ENCODE measurements around the gene CRTC3. TPM values are rescaled to one million over a fixed set of nuclear protein-coding genes. Genes with fewer than 3 reads are reported as not detected.
"Not testable (repeated sequence)": the region's sequence is repeated elsewhere in the genome, so short reads cannot be mapped to it uniquely, and the experiment has no call there.

The CRTC3 gene
- total RNA-seq, 1 donor from 2014 or later, result 45.7 TPM

DNA sequence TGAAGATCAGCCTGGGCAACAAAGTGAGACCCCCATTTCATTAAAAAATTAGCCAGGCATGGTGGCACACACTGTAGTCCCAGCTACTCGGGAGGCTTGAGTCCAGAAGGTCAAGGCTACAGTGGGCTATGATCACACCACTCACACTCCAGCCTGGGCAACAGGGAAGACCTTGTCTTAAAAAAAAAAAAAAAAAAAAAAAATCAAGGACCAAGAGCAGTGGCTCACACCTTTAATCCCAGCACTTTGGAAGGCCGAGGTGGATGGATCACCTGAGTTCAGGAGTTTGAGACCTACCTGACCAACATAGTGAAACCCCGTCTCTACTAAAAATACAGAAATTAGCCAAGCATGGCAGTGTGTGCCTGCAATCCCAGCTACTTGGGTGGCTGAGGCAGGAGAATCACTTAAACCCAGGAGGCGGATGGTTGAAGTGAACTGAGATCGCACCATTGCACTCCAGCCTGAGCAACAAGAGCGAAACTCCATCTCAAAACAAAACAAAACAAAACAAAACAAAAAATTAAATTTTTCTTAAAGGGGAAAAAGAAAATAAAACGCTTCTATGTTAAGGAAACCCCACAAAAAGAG, 138.1 kb downstream of the CRTC3 start:
- DNase-seq (ENCODE audit: low spot score), result not testable (repeated sequence)

GRCh38 chr15:90670631-90671030, 140.9 kb downstream of the CRTC3 start:
- DNase-seq (ENCODE audit: low spot score), result not testable (repeated sequence)

DNA sequence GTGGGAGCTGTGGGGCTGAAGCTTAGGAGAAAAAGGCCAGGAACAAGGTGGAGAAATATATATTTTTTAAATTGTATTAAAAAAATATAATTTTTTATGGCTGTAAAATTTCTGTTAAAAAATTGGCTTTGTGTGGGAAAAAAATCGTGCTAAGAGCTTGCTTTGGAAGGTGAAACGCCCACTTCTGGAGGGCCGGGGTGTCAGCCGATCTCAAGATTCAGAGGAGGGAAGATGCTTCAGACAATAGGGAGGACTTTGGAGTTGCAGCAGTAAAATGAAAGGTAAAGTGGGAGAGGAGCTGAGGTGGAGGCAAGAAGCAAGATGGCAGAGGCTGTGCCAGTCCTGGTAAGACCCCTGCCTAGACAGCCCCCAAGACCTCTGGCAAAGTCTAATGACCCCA, 141.5 kb downstream of the CRTC3 start:
- no peak for DNase-seq (ENCODE audit: low spot score)

DNA sequence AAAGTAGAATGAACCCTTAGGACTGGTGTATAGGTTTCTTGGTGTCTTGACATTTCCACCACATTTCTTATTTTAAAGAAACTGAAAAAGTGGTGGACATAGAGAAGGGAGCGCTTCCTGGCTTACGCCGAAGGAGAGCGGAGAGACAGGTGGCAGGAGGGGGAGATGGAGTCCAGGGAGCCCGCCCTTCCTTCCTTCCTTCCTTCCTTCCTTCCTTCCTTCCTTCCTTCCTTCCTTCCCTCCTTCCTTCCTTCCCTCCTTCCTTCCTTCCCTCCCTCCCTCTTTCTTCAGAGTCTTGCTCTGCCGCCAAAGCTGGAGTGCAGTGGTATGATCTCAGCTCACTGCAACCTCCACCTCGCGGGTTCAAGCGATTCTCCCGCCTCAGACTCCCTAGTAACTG, 143.6 kb downstream of the CRTC3 start:
- not testable (repeated sequence) for DNase-seq (ENCODE audit: low spot score)

DNA sequence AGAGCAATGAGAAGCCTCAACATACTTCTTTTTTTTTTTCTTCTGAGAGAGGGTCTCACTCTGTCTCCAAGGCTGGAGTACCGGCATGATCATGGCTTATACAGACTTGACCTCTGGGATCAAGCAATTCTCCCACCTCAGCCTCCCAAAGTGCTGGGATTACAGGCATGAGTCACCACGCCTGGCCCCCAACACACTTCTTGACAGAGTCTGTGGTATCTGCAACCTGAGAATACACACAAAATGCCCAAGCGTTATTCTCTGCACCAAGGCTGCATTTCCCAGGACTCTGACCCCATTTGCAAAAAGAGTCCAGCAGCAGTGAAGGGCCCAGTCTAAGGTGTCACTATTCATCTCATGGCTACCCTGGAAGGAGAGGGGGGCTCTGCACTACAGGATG, 144.8 kb downstream of the CRTC3 start:
- DNase-seq (ENCODE audit: low spot score), result peak; percentile 5

- DNase-seq (ENCODE audit: low spot score), result no peak
Observed at GRCh38 chr15:90675464-90675863, 145.7 kb downstream of the CRTC3 start.

- DNase-seq (ENCODE audit: low spot score), result no peak
Observed at GRCh38 chr15:90677807-90678790, 148.4 kb downstream of the CRTC3 start.

DNA sequence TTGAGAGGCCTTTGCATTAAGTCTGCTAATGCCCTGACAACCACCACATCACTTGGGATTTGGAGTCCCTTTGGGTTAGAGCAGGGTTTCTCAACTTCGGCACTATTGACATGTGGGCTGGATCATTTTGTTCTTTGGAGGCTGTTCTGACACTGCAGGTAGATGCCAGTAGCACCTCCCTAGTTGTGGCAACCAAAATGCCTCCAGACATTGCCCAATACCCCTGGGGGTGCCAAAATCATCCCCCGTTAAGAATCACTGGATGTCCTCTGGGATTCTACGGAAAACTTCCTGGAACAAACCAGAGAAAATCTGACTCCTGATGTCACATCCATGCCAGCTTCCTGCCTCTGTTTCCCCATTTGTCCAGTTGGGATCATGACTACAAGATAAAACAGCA, 150.2 kb downstream of the CRTC3 start:
- DNase-seq (ENCODE audit: low spot score), result peak; percentile 67

DNA sequence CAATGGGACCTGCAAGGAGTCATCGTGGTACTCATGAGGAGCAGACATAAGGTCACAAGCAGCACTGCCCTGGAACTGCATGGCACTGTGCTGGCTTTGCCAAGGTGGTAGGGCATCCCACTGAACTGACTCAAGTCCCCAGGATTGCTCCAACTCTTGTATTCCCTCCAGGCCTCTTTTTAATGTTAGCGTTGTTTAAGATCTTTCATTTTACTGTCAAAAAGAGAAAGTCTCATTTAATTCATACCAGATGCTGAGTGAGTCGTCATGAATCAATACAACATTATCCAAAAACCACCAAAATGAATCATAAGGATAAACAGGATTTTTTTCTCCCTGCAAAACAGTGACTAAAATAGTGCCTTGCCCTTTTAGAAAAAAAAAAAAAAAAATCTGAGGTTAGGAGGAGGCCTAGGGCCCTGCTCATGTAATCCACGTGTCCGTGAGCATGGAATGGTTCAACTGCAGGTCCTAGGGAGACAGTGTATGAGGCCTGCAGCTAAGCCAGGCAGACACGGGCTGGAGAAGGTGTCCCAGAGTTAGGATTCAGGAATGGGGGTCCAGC, 150.7 kb downstream of the CRTC3 start:
- no peak for DNase-seq (ENCODE audit: low spot score)

- peak; percentile 45 for DNase-seq (ENCODE audit: low spot score)
Observed at GRCh38 chr15:90681056-90681455, 151.3 kb downstream of the CRTC3 start.

GRCh38 chr15:90681480-90681879, 151.8 kb downstream of the CRTC3 start:
- peak; percentile 87 for DNase-seq (ENCODE audit: low spot score)

- DNase-seq (ENCODE audit: low spot score), result peak; percentile 59
Observed at GRCh38 chr15:90683371-90683770, 153.6 kb downstream of the CRTC3 start.

DNA sequence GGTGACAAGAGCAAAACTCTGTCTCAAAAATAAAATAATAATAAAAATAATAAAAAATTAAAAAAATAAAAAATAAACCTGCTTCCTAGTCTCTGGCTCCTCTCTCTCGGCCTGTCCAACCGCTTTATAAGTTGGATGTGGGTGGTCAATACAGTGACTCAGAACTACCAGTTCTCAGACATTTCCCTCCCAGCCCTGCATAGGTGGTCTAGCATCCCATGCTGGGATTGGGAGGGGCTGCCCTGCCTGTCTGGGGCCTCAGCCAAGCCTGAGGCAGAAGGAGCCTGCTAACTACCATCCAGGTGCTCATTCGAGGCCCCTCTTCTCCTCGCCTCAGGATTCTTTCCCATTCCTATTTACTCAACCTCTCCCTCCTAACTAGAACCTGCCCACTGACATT, 154.2 kb downstream of the CRTC3 start:
- no peak for DNase-seq (ENCODE audit: low spot score)

DNA sequence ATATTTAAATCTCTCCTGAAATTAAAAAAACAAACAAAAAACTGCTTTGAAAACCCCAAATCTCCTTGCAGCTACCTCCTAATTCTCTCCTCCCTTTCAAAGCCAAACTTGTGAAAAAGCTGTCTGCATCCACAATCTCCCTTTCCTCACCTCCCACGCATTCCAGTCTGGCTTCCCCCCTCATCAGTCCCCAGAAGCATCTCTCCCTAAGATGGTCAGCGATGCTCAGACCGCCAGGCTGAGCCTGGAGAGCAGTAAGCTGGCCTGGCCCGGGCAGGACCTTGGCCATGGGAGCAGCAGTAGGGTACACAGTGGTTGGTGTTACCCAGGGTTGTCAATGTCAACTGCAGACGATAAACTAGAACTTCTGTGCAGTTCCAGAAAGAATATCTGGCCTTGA, 154.6 kb downstream of the CRTC3 start:
- DNase-seq (ENCODE audit: low spot score), result no peak

DNA sequence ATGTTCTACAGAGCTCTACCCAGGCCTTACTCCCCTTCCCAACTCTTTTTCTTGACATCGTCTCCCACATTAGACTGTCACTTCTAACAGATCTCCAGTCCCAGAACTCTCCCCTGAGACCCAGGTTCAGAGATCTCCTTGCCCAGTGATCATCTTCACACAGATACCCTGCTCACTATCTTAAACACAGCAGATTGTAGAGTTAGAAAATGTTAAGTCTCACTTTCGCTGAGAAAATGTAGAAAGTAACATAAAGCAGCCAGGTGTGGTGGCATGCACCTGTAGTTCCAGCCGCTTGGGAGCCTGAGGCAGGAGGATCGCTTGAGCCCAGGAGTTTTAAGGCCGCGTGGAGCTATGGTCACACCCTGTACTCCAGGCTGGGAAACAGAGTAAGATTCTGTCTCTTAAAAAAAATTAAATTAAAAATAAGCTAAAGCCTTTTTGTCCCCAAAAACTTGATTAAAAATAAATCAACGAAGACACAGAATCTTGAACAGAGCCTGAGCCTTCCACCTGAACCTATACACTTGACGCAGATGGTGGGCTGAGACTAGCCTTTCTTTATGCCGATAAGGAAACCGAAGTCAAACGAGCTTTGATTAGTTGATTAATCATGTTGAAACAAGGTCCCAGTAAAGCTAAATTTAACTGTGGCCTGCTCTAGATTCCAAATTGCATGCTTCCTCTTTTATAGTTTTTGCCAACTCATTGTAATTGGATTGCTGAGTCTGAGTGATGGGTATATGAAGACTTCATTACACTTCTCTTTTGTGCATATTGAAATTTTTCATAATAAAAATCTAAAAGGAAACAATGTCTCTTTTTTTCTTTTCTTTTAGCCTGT, 156.1 kb downstream of the CRTC3 start:
- no peak for DNase-seq (ENCODE audit: low spot score)

GRCh38 chr15:90686435-90687218, 156.9 kb downstream of the CRTC3 start:
- no peak for DNase-seq (ENCODE audit: low spot score)

- not testable (repeated sequence) for DNase-seq (ENCODE audit: low spot score)
Observed at GRCh38 chr15:90689326-90689961, 159.7 kb downstream of the CRTC3 start.

- DNase-seq (ENCODE audit: low spot score), result no peak
Observed at GRCh38 chr15:90690585-90690984, 160.9 kb downstream of the CRTC3 start.

DNA sequence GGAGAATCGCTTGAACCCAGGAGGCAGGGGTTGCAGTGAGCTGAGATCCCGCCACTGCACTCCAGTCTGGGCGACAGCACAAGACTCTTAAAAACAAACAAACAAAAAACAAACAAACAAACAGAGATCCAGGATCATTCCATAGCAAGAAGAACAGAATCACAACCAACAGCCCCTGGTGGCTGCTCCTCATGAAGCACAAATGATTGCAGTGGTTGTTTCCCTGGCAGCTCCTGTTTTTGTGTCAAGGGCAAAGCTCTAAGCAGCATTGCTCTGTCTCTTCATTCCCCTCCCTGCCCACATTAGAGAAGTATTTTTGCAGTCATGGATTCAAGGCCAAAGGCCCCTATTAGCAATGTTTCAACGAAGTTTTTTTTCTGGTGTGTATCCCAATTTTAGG, 161.6 kb downstream of the CRTC3 start:
- DNase-seq (ENCODE audit: low spot score), result no peak

Measured in mesenteric fat pad (tissue), 1 donor.